GM06990 (cell line): ENCODE results near the gene INSR.

Source experiments
- DNase-seq: peaks from one replicate; pipeline ENCODE4 v3.0.0-alpha.2; 2011; ENCODE audit not compliant: insufficient read length; ENCODE audit errors: extremely low read depth
- H3K27me3 ChIP-seq: replicated peaks from 2 replicates; pipeline ENCODE4 v1.6.0; 2011; ENCODE audit warnings: low read length; ENCODE audit not compliant: control insufficient read depth, insufficient read depth
- H3K36me3 ChIP-seq: 2 replicates; pipeline ENCODE4 v1.5.1; 2011; ENCODE audit warnings: low read length; ENCODE audit not compliant: control insufficient read depth, insufficient read depth
- H3K4me3 ChIP-seq: replicated peaks from 2 replicates; pipeline ENCODE4 v1.5.1; 2011; ENCODE audit warnings: low read depth, mild to moderate bottlenecking, control low read depth, low read length
- TF ChIP-seq, protein P1 (sequence below): IDR thresholded peaks from 2 replicates; pipeline ENCODE4 v1.5.1; 2011; ENCODE audit warnings: low read length, control low read depth, mild to moderate bottlenecking, inconsistent platforms; ENCODE audit not compliant: insufficient read depth, poor library complexity, severe bottlenecking

The INSR gene

DNA sequence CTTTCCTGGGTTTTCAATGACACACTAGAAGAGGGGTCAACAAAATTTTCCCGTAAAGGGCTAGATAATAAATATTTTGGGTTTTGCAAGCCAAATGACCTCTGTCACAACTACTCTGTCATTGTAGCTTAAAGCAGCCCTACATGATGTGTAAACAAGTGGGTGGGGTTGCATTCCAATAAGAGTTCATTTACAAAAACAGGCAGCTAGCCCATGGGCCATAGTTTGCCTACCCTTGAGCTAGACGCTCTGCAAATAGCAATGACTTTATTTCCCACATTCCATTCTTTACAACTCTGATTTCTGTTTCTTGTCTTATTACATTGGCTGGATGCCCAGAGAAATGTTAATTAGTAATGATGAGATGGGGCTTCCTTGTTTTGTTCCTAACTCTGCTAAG, 148.7 kb downstream of the INSR start:
- Histone ChIP-seq H3K4me3 (no peak overlapping the region), H3K27me3 (no peaks in the 10 kb centered on the region), H3K36me3 (peaks cover 7% of the 10 kb centered on the region)
- TF ChIP-seq, protein P1, sequence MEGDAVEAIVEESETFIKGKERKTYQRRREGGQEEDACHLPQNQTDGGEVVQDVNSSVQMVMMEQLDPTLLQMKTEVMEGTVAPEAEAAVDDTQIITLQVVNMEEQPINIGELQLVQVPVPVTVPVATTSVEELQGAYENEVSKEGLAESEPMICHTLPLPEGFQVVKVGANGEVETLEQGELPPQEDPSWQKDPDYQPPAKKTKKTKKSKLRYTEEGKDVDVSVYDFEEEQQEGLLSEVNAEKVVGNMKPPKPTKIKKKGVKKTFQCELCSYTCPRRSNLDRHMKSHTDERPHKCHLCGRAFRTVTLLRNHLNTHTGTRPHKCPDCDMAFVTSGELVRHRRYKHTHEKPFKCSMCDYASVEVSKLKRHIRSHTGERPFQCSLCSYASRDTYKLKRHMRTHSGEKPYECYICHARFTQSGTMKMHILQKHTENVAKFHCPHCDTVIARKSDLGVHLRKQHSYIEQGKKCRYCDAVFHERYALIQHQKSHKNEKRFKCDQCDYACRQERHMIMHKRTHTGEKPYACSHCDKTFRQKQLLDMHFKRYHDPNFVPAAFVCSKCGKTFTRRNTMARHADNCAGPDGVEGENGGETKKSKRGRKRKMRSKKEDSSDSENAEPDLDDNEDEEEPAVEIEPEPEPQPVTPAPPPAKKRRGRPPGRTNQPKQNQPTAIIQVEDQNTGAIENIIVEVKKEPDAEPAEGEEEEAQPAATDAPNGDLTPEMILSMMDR: no peak
- DNase-seq: no peak

- Histone ChIP-seq H3K4me3 (no peak overlapping the region), H3K27me3 (no peaks in the 10 kb centered on the region), H3K36me3 (peaks cover 10% of the 10 kb centered on the region)
- TF ChIP-seq, protein P1: no peak
- no peak for DNase-seq
Observed at GRCh38 chr19:7142771-7143170, 151.4 kb downstream of the INSR start.

DNA sequence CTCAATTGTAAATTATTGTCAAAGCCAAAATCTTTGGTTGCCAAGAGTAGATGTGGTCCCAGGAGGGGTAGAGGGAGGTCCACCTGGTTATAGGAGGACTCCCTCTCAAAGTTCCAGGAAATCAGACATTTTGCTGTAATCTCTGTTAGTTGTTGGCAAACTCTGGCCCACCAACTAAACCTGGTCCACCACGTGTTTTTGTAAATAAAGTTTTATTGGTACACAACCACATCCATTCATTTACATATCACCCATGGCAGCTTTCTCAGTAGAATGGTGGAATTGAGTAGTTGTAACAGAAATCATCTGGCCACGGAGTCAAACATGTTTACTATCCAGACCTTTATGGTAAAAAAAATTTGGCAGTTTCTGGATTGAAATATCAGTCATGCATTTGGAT, 154.1 kb downstream of the INSR start:
- TF ChIP-seq, protein P1: no peak
- Histone ChIP-seq H3K27me3 (no peaks in the 10 kb centered on the region), H3K4me3 (no peak overlapping the region), H3K36me3 (peaks cover 10% of the 10 kb centered on the region)
- no peak for DNase-seq

GRCh38 chr19:7139095-7139494, 155.1 kb downstream of the INSR start:
- no peak for DNase-seq
- TF ChIP-seq, protein P1: no peak
- H3K27me3 ChIP-seq: no peaks in the 10 kb centered on the region
- no peak overlapping the region for H3K4me3 ChIP-seq
- peaks cover 10% of the 10 kb centered on the region for H3K36me3 ChIP-seq

DNA sequence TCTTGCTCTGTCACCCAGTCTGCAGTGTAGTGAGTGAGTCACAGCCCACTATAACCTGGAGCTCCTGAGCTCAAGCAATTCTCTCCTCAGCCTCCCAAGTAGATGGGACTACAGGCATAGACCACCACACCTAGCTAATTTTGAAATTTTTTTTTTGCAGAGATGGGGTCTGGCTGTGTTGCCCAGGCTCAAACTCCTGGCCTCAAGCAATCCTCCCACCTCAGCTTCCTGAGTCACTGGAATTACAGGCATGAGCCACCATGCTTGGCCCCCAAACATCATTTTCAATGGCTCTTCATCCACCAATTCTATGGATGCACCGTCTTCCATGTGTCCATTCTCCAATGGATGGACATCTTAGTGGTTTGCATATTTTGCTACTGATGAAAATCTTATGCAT, 155.8 kb downstream of the INSR start:
- peaks cover 10% of the 10 kb centered on the region for H3K36me3 ChIP-seq
- TF ChIP-seq, protein P1: no peak

GRCh38 chr19:7137120-7137519, 157.1 kb downstream of the INSR start:
- Histone ChIP-seq H3K4me3 (no peak overlapping the region), H3K36me3 (peaks cover 7% of the 10 kb centered on the region), H3K27me3 (no peaks in the 10 kb centered on the region)
- DNase-seq: no peak
- TF ChIP-seq, protein P1: no peak

More for the DNA sequence above, 155.8 kb downstream of the INSR start:
- no peaks in the 10 kb centered on the region for H3K27me3 ChIP-seq
- H3K4me3 ChIP-seq: no peak overlapping the region
- DNase-seq: no peak
